GM18498 (cell line): ENCODE data around the gene OTUB1.

Source experiments
- ATAC-seq: cut with Tn5 transposase; IDR thresholded peaks from one replicate; pipeline ENCODE4 v1.9.1; 2021; ENCODE audit warnings: mild to moderate bottlenecking, moderate library complexity; ENCODE audit not compliant: unreplicated experiment

OTUB1 gene

GRCh38 chr11:63974259-63975143, 11.7 kb upstream of the OTUB1 start, which contains the start of gene COX8A:
COX8A (plus strand) TSS chr11:63974620; CDS start chr11:63974681, 61 bp downstream.
- peak; percentile 93 for ATAC-seq

- no peak for ATAC-seq
Measured at GRCh38 chr11:63978551-63979239, 7.5 kb upstream of the OTUB1 start.

DNA sequence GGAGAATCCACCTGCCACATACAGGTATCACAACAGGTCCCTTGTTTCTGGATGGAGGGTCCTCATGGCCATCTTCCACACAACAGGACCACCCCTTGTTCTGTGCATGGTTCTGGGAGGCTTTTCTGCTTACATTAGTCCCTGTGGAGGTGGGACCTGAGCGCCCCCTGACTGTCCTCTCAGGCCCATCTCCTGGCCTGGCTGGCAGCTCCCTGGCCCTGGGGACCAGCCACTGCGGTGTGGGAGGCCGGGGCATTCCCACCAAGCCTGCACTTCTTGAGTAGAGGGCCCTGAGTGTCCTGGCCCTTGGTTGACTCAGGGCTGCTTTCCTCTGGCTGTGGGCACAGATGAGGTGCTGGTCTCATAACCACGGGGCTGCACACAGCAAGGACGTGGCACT, 6.8 kb upstream of the OTUB1 start:
- ATAC-seq = no peak

DNA sequence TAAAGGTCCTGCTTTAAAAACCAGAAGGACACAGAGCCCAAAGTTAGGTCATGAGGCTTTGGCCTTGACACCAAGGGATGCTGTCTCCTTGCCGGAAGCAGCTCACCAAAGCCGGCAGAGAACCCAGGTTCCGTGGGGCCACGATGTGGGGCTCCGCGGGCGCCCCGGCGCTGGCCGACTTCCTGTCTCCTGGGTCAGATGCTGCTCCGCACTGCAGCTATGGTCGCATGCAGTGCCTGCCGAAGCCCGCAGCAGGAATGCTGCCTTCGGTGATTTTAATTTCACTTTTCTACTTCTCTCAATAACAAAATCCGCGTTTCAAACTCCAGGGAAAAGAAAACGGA, 454 bp upstream of the OTUB1 start:
- ATAC-seq = peak; percentile 58

- ATAC-seq = no peak
Measured at GRCh38 chr11:63986932-63987513, 785 bp downstream of the OTUB1 start.

DNA sequence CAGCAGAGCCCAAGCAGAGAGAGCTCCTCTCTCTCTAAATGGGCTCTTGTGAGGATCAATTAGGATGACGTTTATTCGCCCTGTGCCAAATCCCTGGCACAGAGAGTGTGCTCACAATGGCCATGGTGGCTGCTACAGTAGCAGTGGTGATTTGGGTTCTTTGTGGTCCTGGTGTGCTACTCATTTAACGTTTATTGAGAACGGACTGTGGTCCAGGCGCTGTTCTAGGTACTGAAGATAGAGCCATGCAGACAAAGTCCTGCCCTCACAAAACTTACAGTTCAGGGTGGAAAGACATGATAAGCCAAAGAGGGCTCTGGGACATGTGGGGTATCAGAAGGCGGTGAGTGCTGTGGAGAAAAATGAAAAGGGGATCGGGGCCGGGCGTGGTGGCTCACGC, 5.3 kb downstream of the OTUB1 start:
- no peak for ATAC-seq

DNA sequence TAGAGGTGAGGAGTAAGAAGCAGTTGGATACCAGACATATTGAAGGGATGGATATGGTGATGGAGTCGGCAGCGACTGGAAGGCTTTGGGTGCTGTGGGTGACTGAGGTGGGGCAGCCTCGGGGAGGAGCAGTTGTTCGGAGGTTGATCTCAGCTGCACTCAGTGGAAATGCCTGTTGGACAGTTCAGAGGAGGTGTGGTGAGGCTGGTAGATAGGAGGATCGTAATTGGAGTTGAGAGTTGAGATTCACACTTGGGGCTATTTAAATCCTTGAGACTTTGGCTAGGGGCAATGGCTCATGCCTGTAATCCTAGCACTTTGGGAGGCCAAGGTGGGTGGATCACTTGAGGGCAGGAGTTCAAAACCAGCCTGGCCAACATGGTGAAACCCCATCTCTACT, 6.9 kb downstream of the OTUB1 start:
- no peak for ATAC-seq

DNA sequence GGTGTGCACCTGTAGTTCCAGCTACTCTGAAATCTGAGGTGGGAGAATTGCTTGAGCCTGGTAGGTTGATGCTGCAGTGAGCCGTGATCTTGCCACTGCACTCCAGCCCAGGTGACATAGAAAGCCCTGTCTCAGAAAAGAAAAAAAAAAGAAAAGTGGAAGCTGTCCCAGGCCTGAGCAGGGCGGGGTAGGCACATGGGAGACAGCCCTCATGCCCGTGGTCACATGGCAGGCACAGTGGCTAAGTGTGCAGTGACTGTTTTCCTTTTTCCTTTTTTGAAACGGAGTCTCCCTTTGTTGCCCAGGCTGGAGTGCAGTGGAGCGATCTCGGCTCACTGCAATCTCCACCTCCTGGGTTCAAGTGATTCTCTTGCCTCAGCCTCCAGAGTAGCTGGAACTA, 7.8 kb downstream of the OTUB1 start:
- ATAC-seq = no peak

- no peak for ATAC-seq
Measured at GRCh38 chr11:63996512-63996911, 10.3 kb downstream of the OTUB1 start.

DNA sequence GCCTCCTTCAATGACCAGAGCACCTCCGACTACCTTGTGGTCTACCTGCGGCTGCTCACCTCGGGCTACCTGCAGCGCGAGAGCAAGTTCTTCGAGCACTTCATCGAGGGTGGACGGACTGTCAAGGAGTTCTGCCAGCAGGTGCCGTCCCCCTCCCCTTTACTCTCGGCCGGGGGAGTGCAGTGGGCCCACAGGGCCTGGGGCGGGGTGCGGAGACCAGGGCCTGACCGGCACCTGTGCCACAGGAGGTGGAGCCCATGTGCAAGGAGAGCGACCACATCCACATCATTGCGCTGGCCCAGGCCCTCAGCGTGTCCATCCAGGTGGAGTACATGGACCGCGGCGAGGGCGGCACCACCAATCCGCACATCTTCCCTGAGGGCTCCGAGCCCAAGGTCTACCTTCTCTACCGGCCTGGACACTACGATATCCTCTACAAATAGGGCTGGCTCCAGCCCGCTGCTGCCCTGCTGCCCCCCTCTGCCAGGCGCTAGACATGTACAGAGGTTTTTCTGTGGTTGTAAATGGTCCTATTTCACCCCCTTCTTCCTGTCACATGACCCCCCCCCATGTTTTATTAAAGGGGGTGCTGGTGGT, 11.0 kb downstream of the OTUB1 start:
- ATAC-seq = no peak

DNA sequence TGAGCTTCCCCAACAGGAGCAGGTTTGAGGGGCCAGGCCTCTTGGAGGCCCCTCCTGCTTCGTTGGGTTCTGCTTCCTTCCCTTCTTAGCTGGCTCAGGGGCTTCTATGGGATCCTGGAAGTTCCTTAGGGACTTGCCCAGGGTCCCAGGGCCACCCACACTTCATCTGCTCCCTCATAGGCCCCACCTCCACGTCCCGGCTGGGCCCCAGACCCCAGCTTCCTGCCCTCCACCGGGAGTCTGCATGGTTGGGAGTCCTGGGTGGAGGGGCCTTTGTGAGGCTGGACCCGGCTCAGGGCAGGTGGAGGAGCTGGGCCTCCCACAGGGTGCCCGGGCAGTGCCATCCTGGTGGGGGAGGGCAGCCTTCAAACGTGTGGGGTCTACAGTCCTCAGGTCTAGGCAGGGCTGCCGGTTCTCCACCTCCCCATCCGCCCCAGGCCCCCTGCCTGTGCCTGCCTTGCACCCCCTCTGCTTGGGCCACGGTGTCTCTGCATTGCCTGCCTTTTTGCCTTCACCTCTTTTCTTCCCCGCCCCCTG, 11.6 kb downstream of the OTUB1 start:
- no peak for ATAC-seq

DNA sequence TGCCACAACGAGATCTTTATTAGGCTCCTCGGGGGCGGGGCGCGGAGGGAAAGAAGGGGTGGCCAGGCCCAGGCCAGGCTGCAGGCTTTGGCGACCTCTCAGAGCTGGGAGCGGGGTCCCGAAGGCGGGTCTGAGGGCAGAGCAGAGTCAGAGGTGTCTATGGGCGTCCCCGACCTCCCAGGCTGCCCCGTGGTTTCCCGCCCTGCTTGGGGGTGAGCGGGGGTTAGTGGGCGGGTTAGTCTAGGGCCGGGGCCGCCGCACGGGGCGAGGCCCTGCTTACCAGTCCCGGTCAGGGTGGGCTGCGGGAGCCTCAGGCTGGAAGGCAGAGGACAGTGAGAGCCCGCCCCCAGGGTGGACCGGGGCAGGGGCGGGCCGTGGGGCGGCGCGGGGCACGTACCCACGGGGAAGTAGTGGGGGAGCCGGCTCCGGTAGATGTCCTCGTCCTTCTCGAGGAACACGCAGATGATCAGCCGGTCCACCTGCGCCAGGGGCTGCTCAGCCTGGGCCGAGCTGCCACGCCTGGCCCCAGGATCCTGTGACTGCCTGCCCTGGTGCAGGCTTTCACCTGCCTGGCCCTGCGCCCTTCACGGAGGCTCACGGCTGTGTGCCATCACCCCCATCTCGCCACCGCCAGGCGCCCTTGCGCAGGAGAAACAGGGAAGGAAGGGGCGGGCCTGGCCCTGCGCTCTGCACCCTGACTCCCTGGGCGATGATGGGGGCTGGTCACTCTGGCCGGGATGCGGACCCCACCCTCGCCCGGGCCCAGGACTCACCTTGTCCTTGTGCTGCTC, 12.5 kb downstream of the OTUB1 start:
- no peak for ATAC-seq

- no peak for ATAC-seq
Measured at GRCh38 chr11:63999349-64000025, 13.2 kb downstream of the OTUB1 start.

GRCh38 chr11:64000026-64000739, 13.9 kb downstream of the OTUB1 start:
- no peak for ATAC-seq

DNA sequence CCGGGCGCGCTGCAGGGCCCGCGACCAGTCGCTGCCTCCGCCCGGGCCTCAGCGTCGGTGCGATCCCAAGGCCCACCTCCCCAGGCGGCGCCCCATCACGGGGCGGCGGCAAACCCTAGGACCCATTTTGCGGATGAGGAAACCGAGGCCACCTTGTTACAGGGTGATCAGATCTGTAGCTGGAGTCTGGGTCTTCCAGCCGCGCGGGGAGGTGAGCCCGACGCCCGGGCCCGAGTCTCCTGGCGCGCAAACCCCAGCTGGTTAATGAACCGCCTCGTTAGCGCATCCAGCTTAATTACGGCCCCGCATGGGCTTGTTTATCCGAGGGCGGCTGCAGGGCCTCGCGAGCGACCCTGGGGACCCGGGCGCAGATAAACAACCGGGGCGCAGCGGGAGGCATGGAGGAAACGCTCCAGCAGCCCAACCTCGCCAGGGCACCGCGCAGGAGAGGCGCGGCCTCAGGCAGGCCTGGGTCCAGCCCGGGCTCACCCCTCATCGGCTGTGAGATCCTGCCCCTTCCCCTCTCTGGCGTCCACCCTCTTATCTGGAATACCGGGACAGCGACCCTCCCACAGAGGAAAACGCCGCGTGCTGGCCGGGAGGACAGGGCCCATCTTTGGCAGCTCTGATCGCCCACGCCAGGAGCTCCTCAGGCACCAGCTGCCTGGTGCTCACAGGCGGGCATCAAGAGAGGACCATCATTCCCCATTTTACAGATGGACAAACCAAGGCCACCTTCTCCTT, 14.7 kb downstream of the OTUB1 start:
- no peak for ATAC-seq

DNA sequence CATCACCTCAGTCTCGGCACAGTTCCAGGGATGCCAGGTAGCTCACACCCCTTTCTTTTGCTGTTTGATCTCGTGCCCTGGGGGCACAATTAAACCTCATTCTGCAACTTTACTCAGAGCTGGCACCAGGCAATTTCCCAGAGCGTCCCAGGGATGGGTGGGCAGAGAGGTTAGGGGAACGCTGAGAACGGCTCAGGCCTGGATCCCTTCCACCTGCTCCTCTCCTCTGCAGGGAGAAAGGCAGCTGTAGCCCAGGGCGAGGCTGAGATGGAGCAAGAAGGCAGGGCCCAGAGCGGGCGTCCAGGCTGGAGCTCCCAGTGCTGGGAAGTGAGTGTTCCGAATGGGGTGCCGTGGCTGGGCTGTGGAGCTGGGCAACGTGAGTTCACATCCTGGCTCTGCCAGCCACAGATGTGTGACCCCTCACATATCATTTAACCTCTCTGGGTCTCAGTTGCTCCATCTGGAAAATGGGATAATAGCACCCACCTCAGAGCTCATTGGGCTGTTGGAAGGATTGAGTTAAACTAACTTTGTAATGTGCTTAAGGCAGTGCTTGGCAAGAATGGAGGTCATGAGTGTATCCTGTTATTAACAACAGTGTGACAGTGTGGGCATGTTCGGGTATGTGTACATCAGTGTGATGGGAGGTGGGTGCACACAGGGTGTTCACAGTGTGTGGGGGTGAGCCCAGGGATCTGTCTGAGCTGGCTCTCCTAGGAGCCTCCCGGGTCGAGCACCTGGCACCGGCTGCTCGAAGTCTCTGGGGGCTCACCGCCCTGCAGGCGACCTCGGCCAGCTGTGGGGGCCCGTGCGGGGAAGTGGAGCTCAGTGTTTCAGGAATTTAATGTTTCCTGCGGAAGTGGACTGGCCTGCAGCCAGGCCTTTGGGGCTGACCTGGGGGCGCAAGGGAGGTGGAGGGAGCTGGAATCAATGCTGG, 15.5 kb downstream of the OTUB1 start:
- ATAC-seq = no peak

DNA sequence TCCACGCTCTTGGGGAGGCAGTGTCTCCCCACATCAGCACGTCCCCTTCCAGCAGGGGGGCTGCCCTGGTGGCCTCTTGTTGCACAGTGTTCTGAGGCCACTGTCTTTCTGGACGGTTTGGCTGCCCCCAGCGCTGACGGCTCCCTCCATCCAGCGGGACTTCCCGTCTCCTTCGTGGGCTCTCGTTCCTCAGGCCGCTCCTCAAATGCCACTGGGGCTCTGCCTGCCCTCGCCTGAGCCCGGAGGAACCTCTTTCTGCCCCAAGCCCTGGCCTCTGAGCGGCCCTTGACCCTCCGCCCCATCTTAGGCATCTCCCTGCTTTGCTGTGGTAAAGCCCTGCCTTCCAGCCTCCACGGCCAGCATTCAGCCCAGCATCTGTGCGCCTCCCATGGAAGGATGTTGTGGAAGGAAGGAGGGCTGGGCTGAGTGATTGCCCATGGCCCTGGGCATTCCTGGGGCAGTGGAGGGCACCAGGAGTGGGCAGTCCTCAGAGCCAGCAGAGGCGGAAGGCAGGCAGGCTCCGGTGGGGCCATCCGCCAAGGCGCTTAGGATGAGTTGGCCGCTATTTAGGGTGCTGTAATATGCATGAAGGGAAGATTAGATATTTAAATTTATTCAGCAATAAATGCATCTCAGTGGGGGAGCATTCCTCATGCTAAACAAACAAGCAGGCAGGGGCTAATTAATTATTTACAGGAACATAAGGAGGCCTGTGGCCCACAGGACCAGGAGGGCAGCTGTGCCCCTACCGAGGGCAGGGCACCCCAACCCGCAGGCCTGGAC, 17.8 kb downstream of the OTUB1 start:
- no peak for ATAC-seq
